Kidney (tissue), 14 donors: Measurements from ENCODE around the gene FAM120B. TPM values are rescaled to one million over a fixed set of nuclear protein-coding genes. Genes with fewer than 3 reads are reported as not detected.
"Not testable (repeated sequence)": the region's sequence is repeated elsewhere in the genome, so short reads cannot be mapped to it uniquely, and the experiment has no call there.

Experiments
- DNase-seq, 5 donors: peaks; one replicate each; pipeline ENCODE4 v3.0.0-alpha.2; 2013 to 2020
- FAIRE-seq: peaks from 2 replicates; lab custom pipeline; 2012; peaks lifted over from hg19 to GRCh38; lab: Jason Lieb, UNC
- H3K27ac ChIP-seq, 2 donors: one replicate each; pipeline ENCODE4 v1.7.0; 2013; ENCODE audit warnings: low read depth in 2 of 2, low read length in 2 of 2, inconsistent platforms in 1 of 2
- H3K27me3 ChIP-seq: one replicate; pipeline ENCODE4 v1.7.1; 2013; ENCODE audit warnings: low read length, inconsistent platforms; ENCODE audit not compliant: control insufficient read depth, insufficient read depth
- H3K36me3 ChIP-seq, 3 donors: one replicate each; pipeline versions ENCODE4 v1.7.0 to v1.7.1; 2013; ENCODE audit warnings: low read length in 3 of 3, control low read depth in 1 of 3, inconsistent platforms in 1 of 3; ENCODE audit not compliant: insufficient read depth in 3 of 3, control insufficient read depth in 2 of 3
- H3K4me1 ChIP-seq, 3 donors: one replicate each; pipeline versions ENCODE4 v1.7.0 to v1.7.1; 2013; ENCODE audit warnings: low read length in 3 of 3, inconsistent platforms in 1 of 3, low read depth in 1 of 3; ENCODE audit not compliant: control insufficient read depth in 2 of 3, insufficient read depth in 2 of 3
- H3K4me3 ChIP-seq, 3 donors: one replicate each; pipeline versions ENCODE4 v1.7.0 to v1.8.1; 2013; ENCODE audit warnings: low read length in 3 of 3, control low read depth in 1 of 3, inconsistent platforms in 1 of 3
- H3K9ac ChIP-seq, 3 donors: one replicate each; pipeline versions ENCODE4 v1.7.0 to v1.7.1; 2013; ENCODE audit warnings: low read length in 3 of 3, control low read depth in 1 of 3, inconsistent platforms in 1 of 3
- H3K9me3 ChIP-seq, 3 donors: one replicate each; pipeline versions ENCODE4 v1.7.0 to v1.7.1; 2013; ENCODE audit warnings: low read length in 3 of 3, control low read depth in 1 of 3, inconsistent platforms in 1 of 3; ENCODE audit not compliant: control insufficient read depth in 2 of 3, insufficient read depth in 1 of 3
- intact Hi-C: fragments of 100-400 bp; cut with DNase I; formaldehyde crosslinking; loops from one replicate; pipeline ENCODE4 v1.11.1; 2022
- polyA plus RNA-seq: library from polyadenylated mRNA; stranded (reverse); fragments of 350-450 nt; fragmentation: Illumina TruSeq; extraction: RNeasy Lipid Tissue Mini Kit (QIAGEN cat#74804); gene quantifications from one replicate; pipeline ENCODE4 v1.2.3, GENCODE V29; 2014; ENCODE audit warnings: low read depth, low replicate concordance; ENCODE audit not compliant: insufficient read depth
- total RNA-seq: library from RNA; stranded (reverse); fragmentation: NEBNext Ultra II Directional; extraction: Animal tissue kit (Norgen Biotek cat#: 25700); gene quantifications from one replicate; pipeline ENCODE4 v1.2.1, GENCODE V29; 2021
- TF ChIP-seq, protein P1 (sequence below): IDR thresholded peaks from 3 replicates; pipeline ENCODE4 v1.5.1; 2012; ENCODE audit warnings: mild to moderate bottlenecking, moderate library complexity, borderline replicate concordance; ENCODE audit not compliant: insufficient read depth; ENCODE audit errors: extremely low read depth
- donor health status: control.
- donor health status: control.
- donor health status: control.
- donor health status: control.
- donor health status: control.
- donor health status: DM: yes; HTN: yes; CAD: no.
- donor health status: Normal renal cell carcinoma (clear cell type).

FAM120B gene
- total and polyA plus RNA-seq, 2 donors from 2014 or later = 16.5 to 34.8 TPM

DNA sequence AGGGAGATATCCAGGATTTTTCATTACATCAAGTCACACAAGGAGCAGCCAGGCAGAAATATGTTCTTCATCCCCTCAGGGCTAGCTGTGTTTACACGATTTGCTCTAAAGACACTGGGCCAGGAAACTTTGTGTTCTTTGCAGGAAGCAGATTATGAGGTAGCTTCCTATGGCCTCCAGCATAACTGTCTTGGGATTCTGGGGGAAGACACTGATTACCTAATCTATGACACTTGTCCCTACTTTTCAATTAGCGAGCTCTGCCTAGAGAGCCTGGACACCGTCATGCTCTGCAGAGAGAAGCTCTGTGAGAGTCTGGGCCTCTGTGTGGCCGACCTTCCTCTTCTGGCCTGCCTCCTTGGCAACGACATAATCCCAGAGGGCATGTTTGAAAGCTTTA, 11.2 kb downstream of the FAM120B start:
- TF ChIP-seq, protein P1, sequence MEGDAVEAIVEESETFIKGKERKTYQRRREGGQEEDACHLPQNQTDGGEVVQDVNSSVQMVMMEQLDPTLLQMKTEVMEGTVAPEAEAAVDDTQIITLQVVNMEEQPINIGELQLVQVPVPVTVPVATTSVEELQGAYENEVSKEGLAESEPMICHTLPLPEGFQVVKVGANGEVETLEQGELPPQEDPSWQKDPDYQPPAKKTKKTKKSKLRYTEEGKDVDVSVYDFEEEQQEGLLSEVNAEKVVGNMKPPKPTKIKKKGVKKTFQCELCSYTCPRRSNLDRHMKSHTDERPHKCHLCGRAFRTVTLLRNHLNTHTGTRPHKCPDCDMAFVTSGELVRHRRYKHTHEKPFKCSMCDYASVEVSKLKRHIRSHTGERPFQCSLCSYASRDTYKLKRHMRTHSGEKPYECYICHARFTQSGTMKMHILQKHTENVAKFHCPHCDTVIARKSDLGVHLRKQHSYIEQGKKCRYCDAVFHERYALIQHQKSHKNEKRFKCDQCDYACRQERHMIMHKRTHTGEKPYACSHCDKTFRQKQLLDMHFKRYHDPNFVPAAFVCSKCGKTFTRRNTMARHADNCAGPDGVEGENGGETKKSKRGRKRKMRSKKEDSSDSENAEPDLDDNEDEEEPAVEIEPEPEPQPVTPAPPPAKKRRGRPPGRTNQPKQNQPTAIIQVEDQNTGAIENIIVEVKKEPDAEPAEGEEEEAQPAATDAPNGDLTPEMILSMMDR = no peak
- FAIRE-seq (no peak), DNase-seq (no peak)
- H3K27me3 ChIP-seq = no peaks in the 10 kb centered on the region
- peaks cover 0 to 7% (median 2%) of the 10 kb centered on the region in 3 donors for H3K4me1 ChIP-seq
- peaks cover 0 to 6% (median 0%) of the 10 kb centered on the region in 3 donors for H3K36me3 ChIP-seq
- H3K4me3 ChIP-seq = no peak overlapping the region
- H3K9me3 ChIP-seq = no peaks in the 10 kb centered on the region
- intact Hi-C loops = no loop called here
- peak overlapping the region in 1 of 2 donors; percentile 41 for H3K27ac ChIP-seq
- no peak overlapping the region for H3K9ac ChIP-seq

DNA sequence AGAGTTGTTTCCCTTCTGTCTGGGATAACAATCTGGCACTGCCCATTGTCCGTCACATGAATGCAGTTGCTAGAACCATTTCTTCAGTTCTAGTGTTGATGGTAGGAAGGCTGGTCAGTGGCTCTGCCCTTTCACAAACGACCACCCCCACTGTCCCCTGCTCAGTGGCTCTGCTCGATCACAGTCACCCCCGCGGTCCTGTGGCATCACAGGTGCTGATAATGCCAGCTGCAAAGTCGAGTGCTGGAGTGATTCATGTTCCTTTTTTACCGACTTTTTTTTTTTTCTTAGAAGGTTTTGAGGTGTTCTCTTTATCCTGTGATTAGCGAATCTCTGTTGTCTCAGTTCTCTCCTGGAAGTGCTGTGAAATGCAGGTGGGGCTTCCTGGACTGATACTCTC, 22.8 kb downstream of the FAM120B start:
- Histone ChIP-seq H3K27me3 (no peaks in the 10 kb centered on the region), H3K4me1 (no peaks in the 10 kb centered on the region), H3K36me3 (peaks cover 7 to 18% (median 18%) of the 10 kb centered on the region in 3 donors), H3K27ac (no peak overlapping the region), H3K9ac (no peak overlapping the region), H3K9me3 (no peaks in the 10 kb centered on the region), H3K4me3 (no peak overlapping the region)
- DNase-seq (no peak), FAIRE-seq (no peak)
- TF ChIP-seq, protein P1 = no peak
- intact Hi-C loops = no loop called here

DNA sequence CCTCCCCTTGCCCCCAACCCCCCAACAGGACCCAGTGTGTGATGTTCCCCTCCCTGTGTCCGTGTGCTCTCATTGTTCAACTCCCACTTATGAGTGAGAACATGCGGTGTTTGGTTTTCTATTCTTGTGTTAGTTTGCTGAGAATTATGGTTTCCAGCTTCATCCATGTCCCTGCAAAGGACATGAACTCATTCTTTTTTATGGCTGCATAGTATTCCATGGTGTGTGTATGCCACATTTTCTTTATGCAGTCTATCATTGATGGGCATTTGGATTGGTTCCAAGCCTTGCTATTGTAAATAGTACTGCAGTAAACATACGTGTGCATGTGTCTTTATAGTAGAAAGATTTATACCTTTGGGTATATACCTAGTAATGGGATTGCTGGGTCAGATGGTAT, 28.6 kb downstream of the FAM120B start:
- H3K9me3 ChIP-seq, H3K27me3 ChIP-seq, H3K4me1 ChIP-seq, H3K4me3 ChIP-seq, FAIRE-seq, H3K36me3 ChIP-seq, DNase-seq, intact Hi-C loops, H3K9ac ChIP-seq, H3K27ac ChIP-seq: not testable (repeated sequence)

DNA sequence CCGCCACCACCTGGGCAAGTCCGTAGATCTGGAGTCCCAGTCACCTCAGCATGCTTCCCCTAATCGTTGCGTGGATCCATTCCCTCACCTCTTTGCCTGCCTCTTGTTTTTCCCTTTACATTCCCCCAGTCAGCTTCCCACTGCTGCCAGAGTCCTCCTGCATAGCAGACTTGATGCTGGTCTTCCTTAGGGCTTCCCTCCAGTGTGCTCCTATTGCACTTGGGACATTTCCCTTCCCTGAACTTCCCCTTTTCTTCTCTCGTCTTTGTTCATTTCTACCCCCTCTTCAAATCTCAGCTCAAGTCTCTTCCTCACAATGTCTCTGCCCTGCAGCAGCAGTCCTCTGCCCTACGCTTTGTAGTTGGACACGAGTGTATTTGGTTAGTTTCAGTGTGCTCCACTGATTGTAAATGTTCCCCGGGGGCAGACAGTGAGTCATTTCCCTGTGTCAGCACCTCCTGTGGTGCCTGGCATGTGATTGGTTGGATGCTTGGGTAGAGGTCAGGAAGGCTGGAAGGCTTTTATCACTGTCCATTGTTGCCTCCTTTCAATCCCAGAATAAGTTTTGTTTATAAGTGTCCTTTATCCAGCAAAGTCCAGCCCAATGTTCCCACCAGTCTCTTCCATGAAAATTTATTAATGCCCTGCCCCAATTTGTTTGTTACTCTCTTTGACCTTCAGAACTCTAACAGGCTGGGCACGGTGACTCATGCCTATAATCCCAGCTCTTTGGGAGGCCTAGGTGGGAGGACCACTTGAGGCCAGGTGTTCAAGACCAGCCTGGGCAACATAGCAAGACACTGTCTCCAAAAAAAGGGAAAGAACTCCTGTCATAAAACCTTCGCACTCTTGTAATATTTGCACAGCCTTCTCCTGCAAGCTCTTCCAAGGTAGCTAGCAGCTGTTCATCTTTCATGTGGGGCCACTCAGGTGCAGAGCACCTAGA, 38.3 kb downstream of the FAM120B start:
- DNase-seq = no peak
- no peak overlapping the region for H3K4me3 ChIP-seq
- FAIRE-seq = no peak
- intact Hi-C loops = no loop called here
- H3K27me3 ChIP-seq = no peaks in the 10 kb centered on the region
- TF ChIP-seq, protein P1 = no peak
- peak overlapping the region in 1 of 2 donors; percentile 79 for H3K27ac ChIP-seq
- H3K9ac ChIP-seq = no peak overlapping the region
- H3K36me3 ChIP-seq = peaks cover 0 to 22% (median 13%) of the 10 kb centered on the region in 3 donors
- peaks cover 0 to 4% (median 0%) of the 10 kb centered on the region in 3 donors for H3K4me1 ChIP-seq
- no peaks in the 10 kb centered on the region for H3K9me3 ChIP-seq
